ENCODE results near the gene MRFAP1.

MRFAP1 gene

GRCh38 chr4:6641164-6641970 lies 882 bp downstream of the MRFAP1 start:
- TF ChIP-seq CTCF (conservative IDR thresholded peaks at IDR 0.05) = no peak
- peak; percentile 51; the same call in 1 of the 2 replicates for TF ChIP-seq ZFX (IDR thresholded peaks at IDR 0.05)
- peak overlapping the region; percentile 91 for H3K27ac ChIP-seq

- H3K27ac ChIP-seq = peak overlapping the region; percentile 91
- TF ChIP-seq CTCF (conservative IDR thresholded peaks at IDR 0.05) (no peak), ZFX (IDR thresholded peaks at IDR 0.05) (no peak)
These were observed 1.5 kb downstream of the MRFAP1 start for GRCh38 chr4:6641971-6642320.

- no peak overlapping the region for H3K27ac ChIP-seq
- TF ChIP-seq CTCF (conservative IDR thresholded peaks at IDR 0.05) (no peak), ZFX (IDR thresholded peaks at IDR 0.05) (no peak)
These were observed 2.8 kb downstream of the MRFAP1 start for GRCh38 chr4:6643141-6643847.

GRCh38 chr4:6644792-6645530 lies 4.5 kb downstream of the MRFAP1 start:
- TF ChIP-seq ZFX (IDR thresholded peaks at IDR 0.05) (no peak), CTCF (conservative IDR thresholded peaks at IDR 0.05) (no peak)
- no peak overlapping the region for H3K27ac ChIP-seq

- H3K27ac ChIP-seq = no peak overlapping the region
- TF ChIP-seq CTCF (conservative IDR thresholded peaks at IDR 0.05) (no peak), ZFX (IDR thresholded peaks at IDR 0.05) (no peak)
These were observed 6.7 kb downstream of the MRFAP1 start for GRCh38 chr4:6647169-6647568.

- no peak overlapping the region for H3K27ac ChIP-seq
- no peak for TF ChIP-seq CTCF (conservative IDR thresholded peaks at IDR 0.05)
- no peak for TF ChIP-seq ZFX (IDR thresholded peaks at IDR 0.05)
These were observed 7.2 kb downstream of the MRFAP1 start for GRCh38 chr4:6647582-6648230.
